ENCODE data around the gene NDUFAF5. TPM values are rescaled to one million over a fixed set of nuclear protein-coding genes. Genes with fewer than 3 reads are reported as not detected.

NDUFAF5 gene
- total and polyA plus RNA-seq, 2 of the 8 experiments (the other 6 are each of a cell fraction or from before 2014, with no cell fraction given) = 11.8 to 32.3 TPM

DNA sequence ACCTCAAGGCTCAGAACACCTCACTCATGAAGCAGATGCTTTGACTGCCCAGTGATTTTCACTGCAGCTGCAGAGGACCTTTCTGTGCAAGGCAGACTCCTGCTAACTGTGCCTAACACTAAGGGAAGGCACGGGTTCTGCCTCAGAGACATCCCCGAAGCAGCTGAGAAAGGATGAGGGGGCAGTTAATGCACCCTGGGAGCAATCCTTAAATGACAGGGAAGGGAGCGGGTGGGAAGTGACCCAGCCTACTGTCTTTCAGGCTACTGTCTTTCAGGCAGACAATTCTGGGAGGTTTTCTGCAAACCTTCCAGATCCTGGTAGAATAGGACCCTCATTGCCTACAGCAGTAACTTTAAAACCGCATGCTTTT lies 55.3 kb downstream of the NDUFAF5 start (continued):
- TF ChIP-seq BACH1 (IDR thresholded peaks at IDR 0.05; ENCODE audit: low read length) = no peak

DNA sequence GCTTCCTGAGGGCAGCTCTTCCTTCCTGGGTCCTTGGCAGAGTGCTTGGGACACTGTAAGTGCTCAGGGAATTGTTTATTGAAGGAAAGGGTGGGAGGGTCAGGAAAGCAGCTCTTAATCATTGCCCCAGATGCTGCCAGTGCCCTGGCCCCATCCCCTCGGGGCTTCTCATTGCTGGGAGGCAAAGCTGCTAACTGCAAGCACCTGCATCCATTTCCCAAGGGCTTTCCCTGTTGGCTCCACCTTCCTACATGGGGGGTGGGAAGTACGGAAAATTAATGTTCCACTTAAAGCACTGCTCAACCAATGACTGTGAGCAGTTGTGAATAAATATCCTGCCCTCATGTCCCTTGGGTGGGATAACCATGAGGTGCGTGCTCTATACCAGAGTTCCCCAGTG lies 56.4 kb downstream of the NDUFAF5 start:
- Histone ChIP-seq H3K4me2 (ENCODE audit: insufficient read depth in 1 of 2, low read depth in 2 of 2, low read length in 2 of 2) (no peak overlapping the region), H3K36me3 (ENCODE audit: control insufficient read depth in 2 of 4, insufficient read depth in 4 of 4, low read length in 3 of 4) (no peaks in the 10 kb centered on the region), H3K14ac (ENCODE audit: insufficient read length) (no peak overlapping the region), H3K9me3 (ENCODE audit: insufficient read depth in 2 of 2, low read depth in 1 of 2, low read length in 1 of 2) (no peaks in the 10 kb centered on the region), H3K18ac (ENCODE audit: extremely low read depth, low read length) (no peak overlapping the region), H4K8ac (ENCODE audit: extremely low read depth, insufficient read depth, low read length) (no peak overlapping the region), H3K23ac (ENCODE audit: insufficient read length) (no peak overlapping the region), H2BK20ac (ENCODE audit: low read length) (no peak overlapping the region), H4K91ac (replicated peaks; ENCODE audit: insufficient read length, low read length) (no peak overlapping the region), H3K4ac (replicated peaks; ENCODE audit: insufficient read length, low read depth, low read length) (no peak overlapping the region), H2BK12ac (ENCODE audit: low read depth, low read length) (no peak overlapping the region), H3K27ac (ENCODE audit: low read depth, low read length) (no peak overlapping the region), H3K79me1 (ENCODE audit: low read depth, low read length) (no peaks in the 10 kb centered on the region), H3K56ac (replicated peaks; ENCODE audit: insufficient read length, low read depth, low read length) (no peak overlapping the region), H2BK5ac (ENCODE audit: low read depth, low read length) (no peak overlapping the region), H2BK15ac (ENCODE audit: low read length) (no peak overlapping the region), H3K27me3 (replicated peaks in 1 of 4; ENCODE audit: control insufficient read depth in 3 of 4, extremely low read depth in 1 of 4, insufficient read depth in 3 of 4, low read length in 3 of 4) (no peaks in the 10 kb centered on the region), H3K9ac (replicated peaks in 1 of 4; ENCODE audit: extremely low read depth in 1 of 4, low read depth in 3 of 4, low read length in 3 of 4) (no peak overlapping the region), H3K4me3 (ENCODE audit: extremely low read depth in 1 of 4, insufficient read depth in 2 of 4, low read depth in 3 of 4, low read length in 4 of 4) (no peak overlapping the region), H4K20me1 (replicated peaks in 1 of 2; ENCODE audit: control insufficient read depth in 1 of 2, insufficient read depth in 2 of 2, low read length in 2 of 2) (no peaks in the 10 kb centered on the region), H3K4me1 (replicated peaks in 1 of 4; ENCODE audit: control insufficient read depth in 3 of 4, insufficient read depth in 4 of 4, low read length in 3 of 4) (no peaks in the 10 kb centered on the region), H4K5ac (ENCODE audit: insufficient read length, low read depth, low read length) (no peak overlapping the region), H3K79me2 (ENCODE audit: control insufficient read depth in 1 of 2, insufficient read depth in 2 of 2, low read length in 2 of 2) (no peaks in the 10 kb centered on the region), H3K23me2 (ENCODE audit: low read depth, low read length) (no peaks in the 10 kb centered on the region), H2AK5ac (ENCODE audit: low read depth, low read length) (no peak overlapping the region), H2BK120ac (replicated peaks; ENCODE audit: low read depth, low read length) (no peak overlapping the region), H2AFZ (ENCODE audit: low read length) (no peak overlapping the region)
- WGBS, 2 experiments (ENCODE audit: extremely low coverage in 1 of 2, insufficient coverage in 1 of 2, insufficient read length in 1 of 2, insufficient replicate concordance in 2 of 2, low coverage in 1 of 2, low lambda C conversion rate in 2 of 2, missing lambda C conversion rate in 1 of 2) = 95% methylated on average over 3 of the region's 3 CpGs; no CpG with 5 or more reads in 1 of the 2 experiments
- no peak for FAIRE-seq
- TF ChIP-seq RBBP5 (IDR thresholded peaks at IDR 0.05; ENCODE audit: borderline replicate concordance, low read depth, low read length) (no peak), FOSL1 (IDR thresholded peaks at IDR 0.05; ENCODE audit: insufficient read depth, low read depth, low read length) (no peak), CEBPB (IDR thresholded peaks at IDR 0.05; ENCODE audit: low read depth, low read length) (no peak), MAFK (IDR thresholded peaks at IDR 0.05; ENCODE audit: low read depth, low read length) (no peak), TEAD4 (IDR thresholded peaks at IDR 0.05; ENCODE audit: low read depth, low read length) (no peak), CREB1 (IDR thresholded peaks at IDR 0.05) (no peak), TAF1 (IDR thresholded peaks at IDR 0.05; ENCODE audit: low read depth, low read length) (no peak)
- TF ChIP-seq, protein P1, sequence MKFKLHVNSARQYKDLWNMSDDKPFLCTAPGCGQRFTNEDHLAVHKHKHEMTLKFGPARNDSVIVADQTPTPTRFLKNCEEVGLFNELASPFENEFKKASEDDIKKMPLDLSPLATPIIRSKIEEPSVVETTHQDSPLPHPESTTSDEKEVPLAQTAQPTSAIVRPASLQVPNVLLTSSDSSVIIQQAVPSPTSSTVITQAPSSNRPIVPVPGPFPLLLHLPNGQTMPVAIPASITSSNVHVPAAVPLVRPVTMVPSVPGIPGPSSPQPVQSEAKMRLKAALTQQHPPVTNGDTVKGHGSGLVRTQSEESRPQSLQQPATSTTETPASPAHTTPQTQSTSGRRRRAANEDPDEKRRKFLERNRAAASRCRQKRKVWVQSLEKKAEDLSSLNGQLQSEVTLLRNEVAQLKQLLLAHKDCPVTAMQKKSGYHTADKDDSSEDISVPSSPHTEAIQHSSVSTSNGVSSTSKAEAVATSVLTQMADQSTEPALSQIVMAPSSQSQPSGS (IDR thresholded peaks at IDR 0.05; ENCODE audit: low read length) = no peak
- ChIA-PET CTCF (ENCODE audit: partially characterized antibody) (interaction anchor here (0.6 to 2.7 kb wide), 6 partner anchors 16 to 1555 kb away, joined by 3 to 12 read pairs (median 5); no protein-coding TSS in a partner anchor), POLR2A (ENCODE audit: partially characterized antibody) (no interaction called here)
- no peak for DNase-seq (ENCODE audit: low read depth in 1 of 2, low spot score in 2 of 2)
